SJSA1 (cell line): ENCODE measurements around the gene CLINT1. TPM values are rescaled to one million over a fixed set of nuclear protein-coding genes. Genes with fewer than 3 reads are reported as not detected.

Experiments used
- DNase-seq, 2 experiments: peaks; one replicate each; pipeline ENCODE4 v3.0.0-alpha.2; 2015 to 2020; ENCODE audit warnings: low spot score in 2 of 2, low read depth in 1 of 2
- H3K27ac ChIP-seq: fragments of 250-450 bp; sonication (Bioruptor Pico); 2 replicates; pipeline ENCODE4 v1.5.1; 2020; ENCODE audit warnings: mild to moderate bottlenecking, moderate library complexity
- H3K27me3 ChIP-seq: fragments of 250-450 bp; sonication (Bioruptor Pico); replicated peaks from 2 replicates; pipeline ENCODE4 v1.5.1; 2020; ENCODE audit warnings: mild to moderate bottlenecking, moderate library complexity
- H3K36me3 ChIP-seq: fragments of 250-450 bp; sonication (Bioruptor Pico); 2 replicates; pipeline ENCODE4 v1.5.1; 2020; ENCODE audit warnings: mild to moderate bottlenecking
- H3K4me1 ChIP-seq: fragments of 250-450 bp; sonication (Bioruptor Pico); replicated peaks from 2 replicates; pipeline ENCODE4 v1.6.1; 2021; ENCODE audit warnings: mild to moderate bottlenecking
- H3K4me3 ChIP-seq: fragments of 250-450 bp; sonication (Bioruptor Pico); 2 replicates; pipeline ENCODE4 v1.5.1; 2020; ENCODE audit warnings: mild to moderate bottlenecking
- H3K9me3 ChIP-seq: fragments of 250-450 bp; sonication (Bioruptor Pico); replicated peaks from 2 replicates; pipeline ENCODE4 v1.5.1; 2020; ENCODE audit warnings: mild to moderate bottlenecking
- total RNA-seq: library from RNA; depleted of rRNA; stranded (reverse); fragments of >200 nt; shearing (Covaris generic); gene quantifications from 2 replicates; pipeline ENCODE4 v1.2.3, GENCODE V29; 2014

The CLINT1 gene
- total RNA-seq, 1 experiment from 2014 or later, result 95.4 TPM

- Histone ChIP-seq H3K9me3 (no peaks in the 10 kb centered on the region), H3K27ac (no peak overlapping the region), H3K4me1 (no peaks in the 10 kb centered on the region), H3K27me3 (no peaks in the 10 kb centered on the region), H3K4me3 (no peak overlapping the region), H3K36me3 (no peaks in the 10 kb centered on the region)
- no peak for DNase-seq
Observed at GRCh38 chr5:157778121-157778805, 80.7 kb downstream of the CLINT1 start.

DNA sequence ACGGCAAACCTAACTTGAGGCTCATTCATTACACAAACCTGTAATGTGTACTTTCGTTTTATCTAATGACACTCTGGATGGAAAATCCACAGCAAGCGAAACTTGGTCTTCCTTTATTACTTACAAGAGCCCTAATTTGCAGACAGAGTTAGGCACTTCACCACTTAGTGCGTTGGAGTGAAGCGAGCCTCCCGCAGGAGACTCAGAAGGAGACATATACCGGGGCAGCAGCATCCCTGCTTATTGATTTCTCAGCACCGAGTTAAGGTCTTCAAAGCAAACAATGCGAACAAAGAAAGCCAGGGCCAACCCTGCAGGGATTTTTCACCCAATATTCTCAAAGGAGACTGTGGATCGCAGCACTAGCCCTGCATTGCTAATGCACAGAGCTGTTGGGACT is 86.8 kb downstream of the CLINT1 start:
- Histone ChIP-seq H3K9me3 (no peaks in the 10 kb centered on the region), H3K27ac (no peak overlapping the region), H3K27me3 (no peaks in the 10 kb centered on the region; the same call in 1 of the 2 replicates), H3K36me3 (no peaks in the 10 kb centered on the region), H3K4me3 (no peak overlapping the region), H3K4me1 (no peaks in the 10 kb centered on the region)
- DNase-seq, result no peak

GRCh38 chr5:157770665-157771064 is 88.3 kb downstream of the CLINT1 start:
- H3K4me3 ChIP-seq, result no peak overlapping the region
- H3K4me1 ChIP-seq, result no peaks in the 10 kb centered on the region
- H3K27ac ChIP-seq, result no peak overlapping the region
- H3K36me3 ChIP-seq, result no peaks in the 10 kb centered on the region
- H3K27me3 ChIP-seq, result no peaks in the 10 kb centered on the region; the same call in 1 of the 2 replicates
- no peak for DNase-seq
- no peaks in the 10 kb centered on the region for H3K9me3 ChIP-seq

DNA sequence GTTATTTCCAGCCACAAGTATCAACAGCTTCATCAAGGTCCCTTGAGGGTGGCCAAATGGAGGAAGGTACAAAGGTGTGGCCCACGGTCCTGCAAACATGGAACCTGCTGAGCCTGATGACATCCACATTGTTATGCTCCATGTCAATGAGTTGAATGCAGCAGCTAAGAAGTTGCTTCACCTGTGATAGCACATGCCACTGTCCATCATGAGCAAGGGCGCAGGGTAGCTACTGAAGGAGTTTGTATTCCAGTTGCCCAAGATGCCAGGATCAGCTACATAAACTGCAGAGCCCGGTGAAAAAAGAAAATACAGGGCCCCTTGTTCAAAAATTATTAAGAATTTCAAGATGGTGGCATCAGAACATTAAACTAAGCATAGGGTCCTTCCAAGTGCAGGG is 91.3 kb downstream of the CLINT1 start:
- H3K4me1 ChIP-seq, result no peaks in the 10 kb centered on the region
- no peak overlapping the region for H3K27ac ChIP-seq
- no peaks in the 10 kb centered on the region for H3K9me3 ChIP-seq
- no peaks in the 10 kb centered on the region; the same call in 1 of the 2 replicates for H3K27me3 ChIP-seq
- H3K36me3 ChIP-seq, result no peaks in the 10 kb centered on the region
- H3K4me3 ChIP-seq, result no peak overlapping the region
- DNase-seq, result no peak

DNA sequence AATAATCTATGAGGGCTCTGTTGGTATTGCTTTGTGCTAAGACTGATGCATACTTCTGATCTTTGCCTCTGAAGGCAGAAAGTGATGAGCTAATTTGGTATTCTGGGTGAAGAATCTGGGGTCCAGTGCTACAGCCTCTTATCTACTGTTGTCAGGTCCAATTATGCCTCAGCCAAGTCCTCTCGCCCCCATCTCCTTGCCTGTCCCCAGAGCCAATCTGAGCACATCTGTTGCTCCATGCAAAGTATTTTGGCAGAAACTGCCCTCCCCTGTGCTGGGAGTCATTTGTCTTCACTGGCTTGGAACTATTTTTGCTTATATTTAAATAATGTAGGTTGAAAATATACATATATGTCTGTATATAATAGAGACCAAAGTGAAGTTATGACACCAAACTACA is 92.0 kb downstream of the CLINT1 start:
- H3K4me3 ChIP-seq, result no peak overlapping the region
- H3K27ac ChIP-seq, result no peak overlapping the region
- no peaks in the 10 kb centered on the region for H3K36me3 ChIP-seq
- no peaks in the 10 kb centered on the region for H3K4me1 ChIP-seq
- DNase-seq, result no peak
- H3K27me3 ChIP-seq, result no peaks in the 10 kb centered on the region; the same call in 1 of the 2 replicates
- H3K9me3 ChIP-seq, result no peaks in the 10 kb centered on the region

DNA sequence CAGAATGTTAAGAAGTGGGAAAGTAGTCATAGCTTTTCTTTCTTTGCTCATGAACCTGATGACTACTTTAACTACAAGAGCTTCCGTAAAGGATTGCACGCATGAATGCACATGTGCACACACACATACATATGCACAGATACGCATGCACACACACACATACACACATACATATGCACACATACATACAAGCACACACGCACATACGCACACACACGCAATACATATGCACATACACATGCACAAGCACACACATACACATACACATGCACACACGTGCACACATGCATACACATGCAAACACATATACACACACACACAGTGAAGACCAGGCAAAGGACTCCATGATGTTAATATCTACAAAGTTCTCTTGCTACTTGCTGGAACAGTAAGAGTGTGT is 92.5 kb downstream of the CLINT1 start:
- no peak for DNase-seq
- no peaks in the 10 kb centered on the region for H3K9me3 ChIP-seq
- no peaks in the 10 kb centered on the region for H3K4me1 ChIP-seq

DNA sequence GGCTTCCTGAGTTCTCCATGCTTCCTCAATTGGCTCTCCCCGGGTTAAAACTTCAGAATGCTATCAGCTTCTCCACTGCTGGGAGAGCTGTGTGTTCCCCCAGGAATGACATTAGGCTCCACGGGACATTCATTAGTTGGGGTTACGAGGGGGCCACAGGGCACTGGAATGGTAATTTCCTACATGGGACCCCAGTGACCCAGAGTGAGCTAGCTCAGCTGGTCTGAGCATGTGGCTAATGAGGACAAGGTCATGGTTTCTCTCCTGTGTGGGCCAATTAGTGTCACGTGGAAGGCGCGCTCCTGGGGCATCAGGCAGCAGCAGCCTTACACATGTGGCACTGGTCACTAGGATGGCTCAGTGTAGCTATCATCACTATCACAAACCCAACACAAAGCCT is 94.4 kb downstream of the CLINT1 start:
- Histone ChIP-seq H3K4me1 (no peaks in the 10 kb centered on the region), H3K9me3 (no peaks in the 10 kb centered on the region), H3K4me3 (no peak overlapping the region), H3K27ac (no peak overlapping the region), H3K27me3 (no peaks in the 10 kb centered on the region; the same call in 1 of the 2 replicates), H3K36me3 (no peaks in the 10 kb centered on the region; the same call in 1 of the 2 replicates)
- no peak for DNase-seq

More for the DNA sequence above, 92.5 kb downstream of the CLINT1 start:
- H3K36me3 ChIP-seq, result no peaks in the 10 kb centered on the region
- no peak overlapping the region for H3K27ac ChIP-seq
- no peak overlapping the region for H3K4me3 ChIP-seq
- H3K27me3 ChIP-seq, result no peaks in the 10 kb centered on the region; the same call in 1 of the 2 replicates

GRCh38 chr5:157761690-157762621 is 97.0 kb downstream of the CLINT1 start:
- no peak overlapping the region for H3K4me3 ChIP-seq
- H3K9me3 ChIP-seq, result no peaks in the 10 kb centered on the region
- DNase-seq, result peak in 1 of 2 experiments; percentile 59
- H3K4me1 ChIP-seq, result no peaks in the 10 kb centered on the region
- H3K27ac ChIP-seq, result no peak overlapping the region
- no peaks in the 10 kb centered on the region; the same call in 1 of the 2 replicates for H3K36me3 ChIP-seq
- no peaks in the 10 kb centered on the region for H3K27me3 ChIP-seq

GRCh38 chr5:157758706-157759105 is 100.2 kb downstream of the CLINT1 start:
- H3K27ac ChIP-seq, result no peak overlapping the region
- no peaks in the 10 kb centered on the region for H3K4me1 ChIP-seq
- peaks cover 21% of the 10 kb centered on the region for H3K36me3 ChIP-seq
- DNase-seq, result no peak
- no peaks in the 10 kb centered on the region for H3K27me3 ChIP-seq
- H3K4me3 ChIP-seq, result no peak overlapping the region
- H3K9me3 ChIP-seq, result no peaks in the 10 kb centered on the region

GRCh38 chr5:157756122-157756521 is 102.8 kb downstream of the CLINT1 start:
- Histone ChIP-seq H3K36me3 (peaks cover 42% of the 10 kb centered on the region), H3K4me1 (no peaks in the 10 kb centered on the region), H3K27me3 (no peaks in the 10 kb centered on the region), H3K4me3 (no peak overlapping the region), H3K27ac (no peak overlapping the region), H3K9me3 (no peaks in the 10 kb centered on the region)
- DNase-seq, result no peak

GRCh38 chr5:157750320-157750719 is 108.6 kb downstream of the CLINT1 start:
- peaks cover 32% of the 10 kb centered on the region for H3K36me3 ChIP-seq
- DNase-seq, result no peak
- H3K9me3 ChIP-seq, result no peaks in the 10 kb centered on the region
- H3K27me3 ChIP-seq, result no peaks in the 10 kb centered on the region
- no peak overlapping the region for H3K4me3 ChIP-seq
- no peaks in the 10 kb centered on the region; the same call in 1 of the 2 replicates for H3K4me1 ChIP-seq
- no peak overlapping the region for H3K27ac ChIP-seq

GRCh38 chr5:157749462-157749799 is 109.5 kb downstream of the CLINT1 start:
- Histone ChIP-seq H3K27me3 (no peaks in the 10 kb centered on the region), H3K4me3 (no peak overlapping the region), H3K27ac (no peak overlapping the region), H3K9me3 (no peaks in the 10 kb centered on the region), H3K4me1 (peaks cover 8% of the 10 kb centered on the region), H3K36me3 (peaks cover 24% of the 10 kb centered on the region)
- no peak for DNase-seq

DNA sequence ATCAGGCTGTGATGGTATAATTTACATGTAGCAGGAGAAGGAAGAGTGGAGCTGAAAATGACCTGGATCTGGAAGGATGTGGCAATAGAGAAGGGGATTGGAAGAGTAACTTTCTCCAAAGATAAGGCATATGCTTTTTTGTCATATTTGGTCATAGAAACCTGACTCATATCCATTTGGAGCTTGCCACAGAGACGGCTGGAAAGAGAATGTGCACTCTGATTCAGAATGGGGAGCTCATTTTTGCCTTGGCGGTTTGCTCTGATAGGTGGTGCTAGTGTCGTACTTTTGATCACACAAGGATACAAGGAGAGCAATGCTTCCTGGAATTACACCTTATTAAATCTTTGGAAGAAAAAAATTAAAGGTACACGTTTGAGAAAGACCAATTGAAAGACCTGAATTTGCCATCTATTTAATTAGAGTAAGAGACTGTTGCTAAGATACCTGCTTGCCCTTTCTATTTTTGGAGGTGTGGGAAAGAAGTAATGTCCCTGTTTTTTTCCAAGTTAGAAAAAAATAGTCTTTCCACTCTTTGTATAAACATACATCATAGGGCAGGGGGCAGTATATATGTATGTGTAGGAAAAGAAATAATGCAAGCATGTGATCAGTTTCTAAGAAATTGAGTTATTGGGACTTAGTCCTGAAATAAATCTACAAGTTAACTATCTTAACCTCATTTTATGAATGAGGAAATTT is 110.0 kb downstream of the CLINT1 start:
- peaks cover 10% of the 10 kb centered on the region for H3K4me1 ChIP-seq
- H3K36me3 ChIP-seq, result peaks cover 23% of the 10 kb centered on the region
- DNase-seq, result no peak
- no peaks in the 10 kb centered on the region for H3K27me3 ChIP-seq
- no peak overlapping the region for H3K4me3 ChIP-seq
- H3K9me3 ChIP-seq, result no peaks in the 10 kb centered on the region
- no peak overlapping the region for H3K27ac ChIP-seq
